ENCODE data around the gene ENTPD1.

The ENTPD1 gene

DNA sequence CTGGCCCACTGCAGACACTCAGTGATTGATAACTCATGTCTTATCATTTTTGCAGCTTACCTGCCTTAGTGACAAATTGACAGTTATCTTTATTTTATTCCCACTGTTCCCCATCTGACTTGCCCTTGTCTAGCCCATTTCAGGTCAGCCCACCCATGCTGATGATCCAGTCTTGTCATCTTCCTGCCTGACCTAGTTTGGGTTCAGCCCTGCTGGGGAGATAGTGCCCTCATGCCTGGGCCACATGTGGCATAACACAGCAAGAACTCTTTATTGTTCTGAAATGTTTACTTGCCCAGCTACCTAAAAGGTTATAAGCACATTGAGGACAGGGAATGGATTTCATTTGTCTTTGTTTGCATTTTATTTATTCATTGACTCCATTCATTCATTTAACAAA, 75.6 kb downstream of the ENTPD1 start:
- Histone ChIP-seq H3K4me3 (ENCODE audit: severe bottlenecking) (no peak overlapping the region), H3K36me3 (ENCODE audit: low read depth) (no peaks in the 10 kb centered on the region)
- no peak for ATAC-seq (ENCODE audit: low read depth)

GRCh38 chr10:95832216-95833041, 76.5 kb downstream of the ENTPD1 start:
- H3K27me3 ChIP-seq (ENCODE audit: insufficient read depth, poor library complexity, severe bottlenecking) = no peaks in the 10 kb centered on the region
- H3K36me3 ChIP-seq (ENCODE audit: low read depth) = no peaks in the 10 kb centered on the region
- H3K4me1 ChIP-seq (ENCODE audit: insufficient read depth, poor library complexity, severe bottlenecking) = no peaks in the 10 kb centered on the region
- TF ChIP-seq CTCF (IDR thresholded peaks at IDR 0.05; ENCODE audit: poor library complexity, severe bottlenecking) = no peak
- DNase-seq (ENCODE audit: low spot score) (no peak), ATAC-seq (ENCODE audit: low read depth) (no peak)
- no peak overlapping the region for H3K27ac ChIP-seq (ENCODE audit: poor library complexity, severe bottlenecking)
- no peak overlapping the region for H3K4me3 ChIP-seq (ENCODE audit: severe bottlenecking)
- no peaks in the 10 kb centered on the region for H3K9me3 ChIP-seq (ENCODE audit: severe bottlenecking)

More for the DNA sequence above, 75.6 kb downstream of the ENTPD1 start:
- DNase-seq (ENCODE audit: low spot score) = no peak
- no peak for TF ChIP-seq CTCF (IDR thresholded peaks at IDR 0.05; ENCODE audit: poor library complexity, severe bottlenecking)
- no peaks in the 10 kb centered on the region for H3K9me3 ChIP-seq (ENCODE audit: severe bottlenecking)
- H3K27ac ChIP-seq (ENCODE audit: poor library complexity, severe bottlenecking) = no peak overlapping the region
- H3K27me3 ChIP-seq (ENCODE audit: insufficient read depth, poor library complexity, severe bottlenecking) = no peaks in the 10 kb centered on the region
- H3K4me1 ChIP-seq (ENCODE audit: insufficient read depth, poor library complexity, severe bottlenecking) = no peaks in the 10 kb centered on the region

DNA sequence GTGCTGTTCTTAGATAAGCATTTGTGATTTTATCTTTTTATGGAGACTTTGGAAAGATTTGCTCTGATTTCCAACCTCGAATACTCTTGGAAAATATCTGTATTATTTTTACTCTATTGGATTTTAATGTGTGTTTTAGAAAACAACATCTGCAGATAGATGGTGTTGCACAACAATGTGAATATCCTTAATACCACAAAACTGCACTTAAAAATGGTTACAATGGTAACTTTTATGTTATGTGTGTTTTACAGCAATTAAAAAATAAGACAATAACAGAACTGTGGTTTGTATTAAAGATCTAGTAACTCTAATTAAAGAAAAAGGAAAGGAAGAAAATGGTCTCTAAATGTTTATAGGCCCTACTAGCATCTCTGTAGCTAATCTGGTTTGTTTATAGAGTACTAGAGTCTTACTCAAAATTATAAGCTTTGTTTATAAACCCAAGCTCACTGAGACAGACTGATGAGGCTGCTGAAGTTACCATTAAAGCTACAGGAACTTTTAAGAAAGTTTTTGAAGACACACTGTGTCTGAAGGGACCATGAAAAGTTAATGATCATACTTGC, 77.2 kb downstream of the ENTPD1 start:
- no peak for ATAC-seq (ENCODE audit: low read depth)

DNA sequence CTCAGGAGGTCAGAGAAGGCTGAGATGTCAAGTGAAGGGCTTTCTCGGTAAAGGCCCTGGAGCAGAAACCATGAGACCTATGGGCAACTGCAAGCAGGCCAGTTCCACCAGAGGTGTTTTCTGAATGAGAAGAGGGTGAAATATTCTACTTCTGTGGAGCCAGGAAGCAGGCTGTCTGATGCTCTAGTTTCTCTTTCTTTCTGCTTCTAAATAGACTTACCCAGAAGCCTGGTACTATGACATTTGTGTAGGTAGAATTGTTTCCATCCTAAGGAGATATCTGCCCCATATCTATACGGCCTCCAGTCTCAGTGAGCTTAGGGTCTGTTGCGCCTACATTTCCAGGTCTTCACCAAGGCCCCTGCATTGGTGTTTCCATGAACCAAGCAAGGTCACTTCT, 78.4 kb downstream of the ENTPD1 start:
- Histone ChIP-seq H3K36me3 (ENCODE audit: low read depth) (no peaks in the 10 kb centered on the region), H3K27me3 (ENCODE audit: insufficient read depth, poor library complexity, severe bottlenecking) (no peaks in the 10 kb centered on the region), H3K4me3 (ENCODE audit: severe bottlenecking) (no peak overlapping the region), H3K27ac (ENCODE audit: poor library complexity, severe bottlenecking) (no peak overlapping the region), H3K9me3 (ENCODE audit: severe bottlenecking) (no peaks in the 10 kb centered on the region), H3K4me1 (ENCODE audit: insufficient read depth, poor library complexity, severe bottlenecking) (no peaks in the 10 kb centered on the region)
- TF ChIP-seq CTCF (IDR thresholded peaks at IDR 0.05; ENCODE audit: poor library complexity, severe bottlenecking) = no peak
- no peak for DNase-seq (ENCODE audit: low spot score)
- ATAC-seq (ENCODE audit: low read depth) = no peak

More for the DNA sequence above, 77.2 kb downstream of the ENTPD1 start:
- Histone ChIP-seq H3K4me3 (ENCODE audit: severe bottlenecking) (no peak overlapping the region), H3K4me1 (ENCODE audit: insufficient read depth, poor library complexity, severe bottlenecking) (no peaks in the 10 kb centered on the region), H3K27me3 (ENCODE audit: insufficient read depth, poor library complexity, severe bottlenecking) (no peaks in the 10 kb centered on the region), H3K36me3 (ENCODE audit: low read depth) (no peaks in the 10 kb centered on the region), H3K27ac (ENCODE audit: poor library complexity, severe bottlenecking) (no peak overlapping the region), H3K9me3 (ENCODE audit: severe bottlenecking) (no peaks in the 10 kb centered on the region)
- DNase-seq (ENCODE audit: low spot score) = no peak
- no peak for TF ChIP-seq CTCF (IDR thresholded peaks at IDR 0.05; ENCODE audit: poor library complexity, severe bottlenecking)

Data from RWPE2 (cell line).